HG03558 (cell line): ENCODE measurements around the gene FAR2.
"Not testable (repeated sequence)": the region's sequence is repeated elsewhere in the genome, so short reads cannot be mapped to it uniquely, and the experiment has no call there.

Experiments used
- ATAC-seq: cut with Tn5 transposase; IDR thresholded peaks from one replicate; pipeline ENCODE4 v1.9.1; 2021; ENCODE audit warnings: moderate number of reproducible peaks; ENCODE audit not compliant: unreplicated experiment; ENCODE audit errors: extremely low read depth

FAR2 gene

GRCh38 chr12:29382251-29382650 is 233.2 kb downstream of the FAR2 start:
- no peak for ATAC-seq

GRCh38 chr12:29385194-29385593 is 236.1 kb downstream of the FAR2 start:
- not testable (repeated sequence) for ATAC-seq
